Sigmoid colon (tissue), 7 donors: ENCODE data around the gene FCRLA. TPM values are rescaled to one million over a fixed set of nuclear protein-coding genes. Genes with fewer than 3 reads are reported as not detected.
"Not testable (repeated sequence)": the region's sequence is repeated elsewhere in the genome, so short reads cannot be mapped to it uniquely, and the experiment has no call there.

Experiments used
- DNase-seq: peaks from one replicate; pipeline ENCODE4 v3.0.0-alpha.2; 2019
- H3K27ac ChIP-seq, 4 donors: fragments of 200-600 bp; sonication (generic); one replicate each; pipeline ENCODE4 v1.5.1; 2016 to 2019; ENCODE audit warnings: mild to moderate bottlenecking in 1 of 4
- H3K27me3 ChIP-seq, 3 donors: fragments of 200-600 bp; sonication (generic); one replicate each; pipeline ENCODE4 v1.5.1; 2019; ENCODE audit warnings: mild to moderate bottlenecking in 1 of 3
- H3K36me3 ChIP-seq, 4 donors: fragments of 200-600 bp; sonication (generic); one replicate each; pipeline ENCODE4 v1.5.1; 2016 to 2019
- H3K4me1 ChIP-seq, 4 donors: fragments of 200-600 bp; sonication (generic); one replicate each; pipeline ENCODE4 v1.5.1; 2017 to 2019
- H3K4me3 ChIP-seq, 4 donors: fragments of 200-600 bp; sonication (generic); one replicate each; pipeline ENCODE4 v1.5.1; 2017 to 2019; ENCODE audit warnings: mild to moderate bottlenecking in 2 of 4, moderate library complexity in 1 of 4
- H3K9me3 ChIP-seq, 4 donors: fragments of 200-600 bp in 3 of 4; sonication (generic) in 3 of 4; one replicate each; pipeline versions ENCODE4 v1.5.1 to v1.6.1; 2013 to 2019
- CTCF ChIP-seq, 4 experiments: fragments of 450-650 bp in 3 of 4; fragments of 200-600 bp in 1 of 4; IDR thresholded peaks; one replicate each; pipeline ENCODE4 v1.5.1; 2016 to 2019; ENCODE audit warnings: antibody characterized with exemption in 4 of 4, mild to moderate bottlenecking in 3 of 4, moderate library complexity in 2 of 4
- EP300 ChIP-seq, 4 donors: sonication (generic); formaldehyde crosslinking; IDR thresholded peaks; one replicate each; pipeline ENCODE4 v1.6.1; 2017; ENCODE audit warnings: antibody characterized with exemption in 4 of 4
- POLR2A ChIP-seq, 2 donors: fragments of 450-650 bp; IDR thresholded peaks; one replicate each; pipeline ENCODE4 v1.6.1; 2016; ENCODE audit warnings: antibody characterized with exemption in 2 of 2, mild to moderate bottlenecking in 2 of 2, moderate library complexity in 2 of 2
- POLR2AphosphoS5 ChIP-seq, 4 donors: sonication (generic); formaldehyde crosslinking; IDR thresholded peaks; one replicate each; pipeline ENCODE4 v1.6.1; 2017; ENCODE audit warnings: antibody characterized with exemption in 4 of 4
- WGBS, 2 donors: extraction: QIAGEN DNeasy Blood & Tissue Kit; methylation state at CpG; one replicate each; pipeline ENCODE4 v1.1.7; 2013; 5-methylcytosine and 5-hydroxymethylcytosine counted together
- intact Hi-C: fragments of 100-400 bp; cut with DNase I; formaldehyde crosslinking; loops from one replicate; pipeline ENCODE4 v1.15.1; 2023
- polyA plus RNA-seq, 3 donors: library from polyadenylated mRNA; stranded (reverse); fragments of 200-250 nt; gene quantifications; one replicate each; pipeline ENCODE4 v1.2.3, GENCODE V29; 2013
- total RNA-seq, 4 donors: library from RNA; depleted of rRNA; stranded (reverse); fragments of >200 nt; gene quantifications; one replicate each; pipeline ENCODE4 v1.1.0, GENCODE V29; 2016
- donor health status: healthy with polysubstance abuse.
- donor health status: Bipolar disorder and iron deficiency.
- donor health status: healthy.

The FCRLA gene
- total and polyA plus RNA-seq, 7 donors, result 1.6 to 22.0 TPM; not detected in 5

DNA sequence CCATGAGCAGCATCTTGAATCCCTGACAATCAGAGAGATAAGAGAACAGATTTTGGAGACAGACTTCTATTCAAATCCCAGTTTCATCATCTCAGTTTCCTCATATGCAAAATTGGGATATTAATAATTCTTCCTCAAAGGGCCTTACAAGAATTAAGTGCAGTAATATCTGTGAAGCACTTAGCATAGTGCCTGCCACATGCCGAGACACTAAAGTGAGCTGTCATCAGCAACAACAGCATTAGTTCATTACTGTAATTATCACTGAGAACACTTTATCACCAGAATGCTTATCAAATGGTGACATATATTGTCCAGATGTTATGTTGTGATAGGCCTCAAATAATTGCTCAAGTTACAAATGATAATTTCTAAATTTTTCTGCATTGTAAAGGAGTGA lies 13.4 kb downstream of the FCRLA start:
- intact Hi-C loops, result no loop called here
- no peak for DNase-seq
- WGBS, 2 donors, result 77 to 88% methylated on average over 1 of the region's 1 CpG
- no peak overlapping the region for H3K4me3 ChIP-seq
- no peaks in the 10 kb centered on the region for H3K36me3 ChIP-seq
- peaks cover 0 to 4% (median 2%) of the 10 kb centered on the region in 4 donors for H3K4me1 ChIP-seq
- peaks cover 0 to 12% (median 5%) of the 10 kb centered on the region in 3 donors for H3K27me3 ChIP-seq
- no peaks in the 10 kb centered on the region for H3K9me3 ChIP-seq
- TF ChIP-seq POLR2A (IDR thresholded peaks at IDR 0.05), result no peak
- no peak for TF ChIP-seq CTCF (IDR thresholded peaks at IDR 0.05)
- no peak for TF ChIP-seq POLR2AphosphoS5 (IDR thresholded peaks at IDR 0.05)
- TF ChIP-seq EP300 (IDR thresholded peaks at IDR 0.05), result no peak
- H3K27ac ChIP-seq, result no peak overlapping the region

DNA sequence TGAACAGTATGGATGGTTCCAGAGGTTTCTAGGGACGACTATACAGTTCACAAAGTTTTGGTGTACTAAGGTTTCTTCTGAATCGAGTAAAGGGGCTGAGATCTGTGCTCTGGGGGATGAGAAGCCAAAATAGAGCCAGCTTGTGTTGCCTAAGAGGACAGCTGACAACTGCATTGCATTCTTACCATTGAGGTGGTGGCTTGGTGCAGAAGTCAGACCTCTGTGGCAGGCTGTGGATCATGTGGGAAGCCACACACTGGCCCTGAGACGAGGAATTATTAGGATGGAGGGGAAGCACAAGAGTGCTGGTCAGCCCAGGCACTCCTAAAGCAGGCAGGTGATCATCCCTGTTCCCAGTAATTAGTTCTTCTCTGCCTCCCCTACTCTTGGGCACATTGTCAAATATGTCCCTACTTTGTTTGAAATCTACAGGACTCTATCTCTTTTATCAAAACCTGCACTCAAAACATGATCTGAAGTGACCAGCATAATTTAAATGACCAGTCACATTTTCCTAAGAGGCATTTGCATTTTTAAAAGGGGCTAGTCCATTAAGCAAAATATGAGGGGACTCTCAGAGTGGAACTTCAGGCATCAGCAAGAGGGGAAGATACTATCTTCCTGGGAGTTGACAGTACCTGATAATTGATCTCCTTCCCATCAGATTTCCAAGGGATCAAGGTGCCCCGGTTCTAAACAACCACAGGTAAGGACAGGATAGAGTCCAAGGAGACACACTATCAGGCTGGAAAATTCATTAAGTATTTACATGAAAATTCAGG lies 14.1 kb downstream of the FCRLA start, which contains the start of gene FCRLB:
FCRLB (plus strand) TSS at position 589 of the 782 bp plus-strand sequence. CDS start 1,129 bp downstream, outside the sequence.
- no peak for TF ChIP-seq POLR2A (IDR thresholded peaks at IDR 0.05)
- TF ChIP-seq POLR2AphosphoS5 (IDR thresholded peaks at IDR 0.05), result no peak
- TF ChIP-seq CTCF (IDR thresholded peaks at IDR 0.05), result no peak
- TF ChIP-seq EP300 (IDR thresholded peaks at IDR 0.05), result no peak
- Histone ChIP-seq H3K36me3 (no peaks in the 10 kb centered on the region), H3K27me3 (peaks cover 0 to 9% (median 3%) of the 10 kb centered on the region in 3 donors), H3K4me1 (peaks cover 0 to 11% (median 9%) of the 10 kb centered on the region in 4 donors), H3K27ac (no peak within 1 kb of the TSS), H3K4me3 (no peak within 1 kb of the TSS), H3K9me3 (no peaks in the 10 kb centered on the region)
- WGBS, 2 donors, result 38 to 56% methylated on average over 4 of the region's 4 CpGs
- intact Hi-C loops, result no loop called here
- no peak for DNase-seq

DNA sequence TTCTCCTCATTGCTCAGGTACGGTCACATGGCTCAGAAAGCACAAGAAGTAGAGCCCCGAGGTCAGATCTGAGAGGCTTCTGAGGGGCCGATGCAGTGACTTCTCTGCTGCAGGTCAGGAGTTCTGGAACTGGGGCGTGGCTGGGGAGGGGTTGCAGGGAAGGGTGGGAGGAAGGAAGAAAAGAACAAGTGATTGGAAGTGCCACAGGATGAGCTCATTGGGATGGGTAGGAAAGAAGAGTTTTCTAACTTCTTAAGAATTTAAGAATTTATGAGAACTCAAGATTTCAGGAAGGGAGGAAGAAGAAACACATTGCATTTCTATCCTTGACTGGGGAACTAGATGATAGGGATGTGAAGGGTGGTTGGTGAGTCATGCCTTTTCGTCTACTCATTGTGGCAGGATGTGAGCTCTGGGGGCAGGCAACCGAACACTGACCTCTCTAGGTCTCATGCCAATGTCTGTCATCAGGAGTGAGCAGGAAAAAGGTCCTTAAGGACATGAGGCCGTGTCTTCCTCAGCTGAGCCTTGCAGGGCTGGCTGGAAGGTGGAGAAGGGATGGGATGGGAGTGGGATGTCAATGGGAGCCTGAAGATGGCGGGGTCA lies 14.8 kb downstream of the FCRLA start:
- no peak for DNase-seq
- peaks cover 0 to 13% (median 9%) of the 10 kb centered on the region in 4 donors for H3K4me1 ChIP-seq
- H3K27ac ChIP-seq, result no peak overlapping the region
- intact Hi-C loops, result no loop called here
- H3K4me3 ChIP-seq, result no peak overlapping the region
- no peaks in the 10 kb centered on the region for H3K9me3 ChIP-seq
- H3K36me3 ChIP-seq, result no peaks in the 10 kb centered on the region
- TF ChIP-seq CTCF (IDR thresholded peaks at IDR 0.05) (no peak), POLR2A (IDR thresholded peaks at IDR 0.05) (no peak), EP300 (IDR thresholded peaks at IDR 0.05) (no peak), POLR2AphosphoS5 (IDR thresholded peaks at IDR 0.05) (no peak)
- WGBS, 2 donors, result 62 to 66% methylated on average over 8 of the region's 8 CpGs
- H3K27me3 ChIP-seq, result peaks cover 0 to 6% (median 0%) of the 10 kb centered on the region in 3 donors

- Histone ChIP-seq H3K9me3 (no peaks in the 10 kb centered on the region), H3K4me1 (peaks cover 0 to 15% (median 11%) of the 10 kb centered on the region in 4 donors), H3K27me3 (peaks cover 0 to 6% (median 0%) of the 10 kb centered on the region in 3 donors), H3K4me3 (no peak overlapping the region), H3K36me3 (no peaks in the 10 kb centered on the region), H3K27ac (no peak overlapping the region)
- no peak for DNase-seq
- WGBS, 2 donors, result 98% methylated on average over 1 of the region's 1 CpG
- TF ChIP-seq POLR2AphosphoS5 (IDR thresholded peaks at IDR 0.05), result no peak
- intact Hi-C loops, result no loop called here
Observed at GRCh38 chr1:161722406-161722805, 15.4 kb downstream of the FCRLA start.

GRCh38 chr1:161723459-161724141 lies 16.6 kb downstream of the FCRLA start:
- H3K27me3 ChIP-seq, result peaks cover 0 to 3% (median 0%) of the 10 kb centered on the region in 3 donors
- intact Hi-C loops, result no loop called here
- TF ChIP-seq EP300 (IDR thresholded peaks at IDR 0.05) (no peak), CTCF (IDR thresholded peaks at IDR 0.05) (no peak), POLR2AphosphoS5 (IDR thresholded peaks at IDR 0.05) (no peak), POLR2A (IDR thresholded peaks at IDR 0.05) (no peak)
- no peak overlapping the region for H3K27ac ChIP-seq
- H3K36me3 ChIP-seq, result no peaks in the 10 kb centered on the region
- WGBS, 2 donors, result 72 to 82% methylated on average over 8 of the region's 8 CpGs
- peaks cover 0 to 17% (median 13%) of the 10 kb centered on the region in 4 donors for H3K4me1 ChIP-seq
- no peaks in the 10 kb centered on the region for H3K9me3 ChIP-seq
- DNase-seq, result no peak
- H3K4me3 ChIP-seq, result no peak overlapping the region

- Histone ChIP-seq H3K27ac (peak overlapping the region; percentile 78 to 88 (median 80)), H3K4me3 (peak overlapping the region; percentile 54 to 91 (median 78)), H3K4me1 (peaks cover 0 to 17% (median 13%) of the 10 kb centered on the region in 4 donors)
- DNase-seq, H3K27me3 ChIP-seq, intact Hi-C loops, H3K9me3 ChIP-seq, H3K36me3 ChIP-seq: not testable (repeated sequence)
- WGBS, 2 donors, result 50 to 53% methylated on average over 22 of the region's 22 CpGs
Observed at GRCh38 chr1:161725258-161725907, 18.4 kb downstream of the FCRLA start.
